Ovary (tissue), 9 donors: ENCODE results near the gene UNC93B1. TPM values are rescaled to one million over a fixed set of nuclear protein-coding genes. Genes with fewer than 3 reads are reported as not detected.

Source experiments
- DNase-seq, 5 donors: peaks; one replicate each; pipeline ENCODE4 v3.0.0-alpha.2; 2019 to 2020
- H3K27ac ChIP-seq, 2 donors: fragments of 200-600 bp; one replicate each; pipeline versions ENCODE4 v1.5.1 to v1.8.0; 2019 to 2022
- H3K27me3 ChIP-seq: fragments of 200-600 bp; one replicate; pipeline ENCODE4 v1.8.0; 2022
- H3K36me3 ChIP-seq: fragments of 200-600 bp; sonication (generic); one replicate; pipeline ENCODE4 v1.5.1; 2019
- H3K4me1 ChIP-seq: one replicate; pipeline ENCODE4 v1.8.1; 2013; ENCODE audit warnings: mild to moderate bottlenecking, moderate library complexity; ENCODE audit not compliant: insufficient read depth
- H3K4me3 ChIP-seq: fragments of 200-600 bp; sonication (generic); one replicate; pipeline ENCODE4 v1.5.1; 2017
- H3K9me3 ChIP-seq, 2 donors: fragments of 200-600 bp in 1 of 2; sonication (generic) in 1 of 2; one replicate each; pipeline versions ENCODE4 v1.5.1 to v1.8.1; 2013 to 2019; ENCODE audit warnings: mild to moderate bottlenecking in 1 of 2, moderate library complexity in 1 of 2
- CTCF ChIP-seq, 3 donors: fragments of 450-650 bp in 2 of 3; fragments of 200-600 bp in 1 of 3; IDR thresholded peaks; one replicate each; pipeline versions ENCODE4 v1.5.1 to v1.8.0; 2016 to 2022; ENCODE audit warnings: antibody characterized with exemption in 3 of 3, mild to moderate bottlenecking in 1 of 3
- EP300 ChIP-seq: sonication (generic); formaldehyde crosslinking; IDR thresholded peaks from one replicate; pipeline ENCODE4 v1.6.1; 2017; ENCODE audit warnings: antibody characterized with exemption
- POLR2A ChIP-seq: fragments of 450-650 bp; IDR thresholded peaks from one replicate; pipeline ENCODE4 v1.6.1; 2017; ENCODE audit warnings: antibody characterized with exemption, mild to moderate bottlenecking, moderate library complexity
- WGBS, 3 donors: extraction: QIAGEN DNeasy Blood & Tissue Kit in 1 of 3; methylation state at CpG; one replicate each; pipeline versions ENCODE4 v1.1.5 to v1.1.7; 2013 to 2017; 5-methylcytosine and 5-hydroxymethylcytosine counted together
- intact Hi-C, 4 donors: fragments of 100-400 bp; cut with DNase I; formaldehyde crosslinking; loops; one replicate each; pipeline versions ENCODE4 v1.11.0 to v1.15.1; 2022 to 2023
- polyA plus RNA-seq, 2 donors: library from polyadenylated mRNA; stranded (reverse); fragments of 200-250 nt in 1 of 2; fragments of 350-450 nt in 1 of 2; fragmentation: Illumina TruSeq in 1 of 2; extraction: RNeasy Lipid Tissue Mini Kit (QIAGEN cat#74804) in 1 of 2; gene quantifications; one replicate each; pipeline ENCODE4 v1.2.3, GENCODE V29; 2013 to 2014
- total RNA-seq, 7 donors: library from RNA; depleted of rRNA in 2 of 7; stranded (reverse); fragments of >200 nt in 2 of 7; fragmentation: NEBNext Ultra II Directional in 3 of 7; extraction: Animal tissue kit (Norgen Biotek cat#: 25700) in 3 of 7; gene quantifications; one replicate each; pipeline versions ENCODE4 v1.1.0 to v1.2.4, GENCODE V29; 2016 to 2023
- donor health status: DM: no; HTN: no; CAD: no; lungs with moderate emphysema.
- donor health status: DM: no; HTN: no; CAD: no.
- donor health status: Bipolar disorder and iron deficiency.
- donor health status: DM: yes; HTN: yes; CAD: no.
- donor health status: DM: no; HTN: no; CAD: no.
- donor health status: DM: yes; HTN: yes; CAD: no.

Gene UNC93B1
- total and polyA plus RNA-seq, 9 donors: 9.0 to 39.6 (median 12.0) TPM

GRCh38 chr11:68047437-68048290, 43.8 kb upstream of the UNC93B1 start:
- no peak for DNase-seq
- H3K36me3 ChIP-seq: no peaks in the 10 kb centered on the region
- no peaks in the 10 kb centered on the region for H3K9me3 ChIP-seq
- TF ChIP-seq POLR2A (no peak), EP300 (no peak), CTCF (IDR thresholded peaks at IDR 0.05) (no peak)
- no peaks in the 10 kb centered on the region for H3K27me3 ChIP-seq
- WGBS, 3 donors: 85 to 91% (median 87%) methylated on average over 37 of the region's 37 CpGs
- no peak overlapping the region for H3K4me3 ChIP-seq
- no peaks in the 10 kb centered on the region for H3K4me1 ChIP-seq
- intact Hi-C loops: loop anchor here in 3 of 4 donors (10.0 kb wide), 3 partner anchors 47 to 157 kb away; no protein-coding TSS in a partner anchor
- H3K27ac ChIP-seq: no peak overlapping the region

- no peaks in the 10 kb centered on the region for H3K36me3 ChIP-seq
- intact Hi-C loops: loop anchor here in 3 of 4 donors (10.0 kb wide), 3 partner anchors 50 to 160 kb away; no protein-coding TSS in a partner anchor
- H3K27ac ChIP-seq: no peak overlapping the region
Observed at GRCh38 chr11:68044898-68045351, 41.0 kb upstream of the UNC93B1 start.

GRCh38 chr11:68044145-68044813, 40.4 kb upstream of the UNC93B1 start:
- DNase-seq: peak in 3 of 5 donors; percentile 10 to 24 (median 13)
- Histone ChIP-seq H3K27ac (no peak overlapping the region), H3K4me3 (no peak overlapping the region), H3K4me1 (peaks cover 2% of the 10 kb centered on the region), H3K36me3 (no peaks in the 10 kb centered on the region), H3K9me3 (no peaks in the 10 kb centered on the region), H3K27me3 (no peaks in the 10 kb centered on the region)
- intact Hi-C loops: loop anchor here in 3 of 4 donors (10.0 kb wide), 3 partner anchors 51 to 161 kb away; no protein-coding TSS in a partner anchor
- 79 to 85% (median 83%) methylated on average over 22 to 24 of the region's 24 CpGs for WGBS, 3 donors
- TF ChIP-seq POLR2A (no peak), CTCF (IDR thresholded peaks at IDR 0.05) (no peak), EP300 (no peak)

More at GRCh38 chr11:68044898-68045351, 41.0 kb upstream of the UNC93B1 start:
- DNase-seq: no peak
- 85 to 96% (median 90%) methylated on average over 12 to 18 of the region's 18 CpGs for WGBS, 3 donors
- TF ChIP-seq EP300 (no peak), POLR2A (no peak), CTCF (IDR thresholded peaks at IDR 0.05) (no peak)
- H3K27me3 ChIP-seq: no peaks in the 10 kb centered on the region
- no peak overlapping the region for H3K4me3 ChIP-seq
- no peaks in the 10 kb centered on the region for H3K4me1 ChIP-seq
- H3K9me3 ChIP-seq: no peaks in the 10 kb centered on the region

GRCh38 chr11:68043349-68044144, 39.6 kb upstream of the UNC93B1 start:
- Histone ChIP-seq H3K4me3 (no peak overlapping the region), H3K27ac (peak overlapping the region in 1 of 2 donors; percentile 30), H3K9me3 (no peaks in the 10 kb centered on the region), H3K36me3 (no peaks in the 10 kb centered on the region), H3K4me1 (peaks cover 4% of the 10 kb centered on the region), H3K27me3 (no peaks in the 10 kb centered on the region)
- TF ChIP-seq POLR2A: no peak
- TF ChIP-seq EP300: no peak
- no peak for TF ChIP-seq CTCF (IDR thresholded peaks at IDR 0.05)
- WGBS, 3 donors: 73 to 82% (median 80%) methylated on average over 25 to 36 of the region's 36 CpGs
- DNase-seq: peak in 3 of 5 donors; percentile 22 to 33 (median 27)
- intact Hi-C loops: loop anchor here in 3 of 4 donors (10.0 kb wide), 3 partner anchors 51 to 161 kb away; no protein-coding TSS in a partner anchor
